ENCODE measurements around the gene TMEFF1. TPM values are rescaled to one million over a fixed set of nuclear protein-coding genes. Genes with fewer than 3 reads are reported as not detected.

Gene TMEFF1
- total RNA-seq, 2 donors from 2014 or later = 1.7 to 2.7 TPM

DNA sequence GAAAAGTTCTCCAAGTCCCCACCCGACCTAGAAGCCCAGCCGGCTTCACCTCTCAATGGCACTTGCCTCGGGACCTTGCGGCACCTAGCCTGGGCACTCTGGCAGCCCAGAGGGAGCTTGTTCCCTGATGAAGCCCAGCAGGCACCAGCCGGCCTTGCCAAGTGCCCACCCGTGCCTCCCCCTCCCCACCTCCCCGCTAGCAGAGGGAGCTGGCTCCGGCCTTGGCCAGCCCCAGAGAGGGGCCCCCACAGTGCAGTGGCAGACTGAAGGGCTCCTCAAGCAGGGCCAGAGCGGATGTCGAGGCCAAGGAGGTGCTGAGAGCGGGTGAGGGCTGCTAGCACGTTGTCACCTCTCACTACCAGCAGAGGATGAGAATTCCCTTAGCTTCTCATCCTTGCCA is 67.4 kb downstream of the TMEFF1 start:
- no peak for DNase-seq (ENCODE audit: low spot score)
- Histone ChIP-seq H3K36me3 (no peaks in the 10 kb centered on the region), H3K4me1 (replicated peaks) (no peaks in the 10 kb centered on the region), H3K4me3 (no peak overlapping the region), H3K9me3 (no peaks in the 10 kb centered on the region), H3K27me3 (replicated peaks; ENCODE audit: insufficient read depth) (no peaks in the 10 kb centered on the region), H3K27ac (no peak overlapping the region)
- intact Hi-C loops (cut with DNase I) = no loop called here
- WGBS = 94% methylated on average over 10 of the region's 12 CpGs
- TF ChIP-seq POLR2AphosphoS5 (IDR thresholded peaks at IDR 0.05) (no peak), POLR2A (IDR thresholded peaks at IDR 0.05) (no peak)
- TF ChIP-seq, protein P1, sequence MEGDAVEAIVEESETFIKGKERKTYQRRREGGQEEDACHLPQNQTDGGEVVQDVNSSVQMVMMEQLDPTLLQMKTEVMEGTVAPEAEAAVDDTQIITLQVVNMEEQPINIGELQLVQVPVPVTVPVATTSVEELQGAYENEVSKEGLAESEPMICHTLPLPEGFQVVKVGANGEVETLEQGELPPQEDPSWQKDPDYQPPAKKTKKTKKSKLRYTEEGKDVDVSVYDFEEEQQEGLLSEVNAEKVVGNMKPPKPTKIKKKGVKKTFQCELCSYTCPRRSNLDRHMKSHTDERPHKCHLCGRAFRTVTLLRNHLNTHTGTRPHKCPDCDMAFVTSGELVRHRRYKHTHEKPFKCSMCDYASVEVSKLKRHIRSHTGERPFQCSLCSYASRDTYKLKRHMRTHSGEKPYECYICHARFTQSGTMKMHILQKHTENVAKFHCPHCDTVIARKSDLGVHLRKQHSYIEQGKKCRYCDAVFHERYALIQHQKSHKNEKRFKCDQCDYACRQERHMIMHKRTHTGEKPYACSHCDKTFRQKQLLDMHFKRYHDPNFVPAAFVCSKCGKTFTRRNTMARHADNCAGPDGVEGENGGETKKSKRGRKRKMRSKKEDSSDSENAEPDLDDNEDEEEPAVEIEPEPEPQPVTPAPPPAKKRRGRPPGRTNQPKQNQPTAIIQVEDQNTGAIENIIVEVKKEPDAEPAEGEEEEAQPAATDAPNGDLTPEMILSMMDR (IDR thresholded peaks at IDR 0.05) = no peak

DNA sequence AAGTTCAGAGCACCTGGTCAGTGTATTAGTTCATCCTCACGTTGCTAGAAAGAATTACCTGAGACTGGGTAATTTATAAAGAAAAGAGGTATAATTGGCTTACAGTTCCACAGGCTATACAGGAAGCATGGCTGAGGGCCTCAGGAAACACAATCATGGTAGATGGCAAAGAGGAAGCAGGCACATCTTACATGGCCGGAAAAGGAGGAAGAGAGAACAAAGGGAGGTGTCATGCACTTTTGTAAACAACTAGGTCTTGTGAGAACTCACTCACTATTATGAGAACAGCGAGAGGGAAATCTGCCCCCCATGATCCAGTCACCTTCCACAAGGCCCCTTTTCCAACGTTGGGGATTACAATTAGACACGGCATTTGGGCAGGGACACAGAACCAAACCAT is 76.1 kb downstream of the TMEFF1 start:
- Histone ChIP-seq H3K27me3 (replicated peaks; ENCODE audit: insufficient read depth) (no peaks in the 10 kb centered on the region), H3K27ac (no peak overlapping the region), H3K9me3 (no peaks in the 10 kb centered on the region), H3K4me3 (no peak overlapping the region), H3K4me1 (replicated peaks) (no peaks in the 10 kb centered on the region), H3K36me3 (no peaks in the 10 kb centered on the region)
- no peak for DNase-seq (ENCODE audit: low spot score)
- TF ChIP-seq, protein P1 (IDR thresholded peaks at IDR 0.05) = no peak
- TF ChIP-seq POLR2AphosphoS5 (IDR thresholded peaks at IDR 0.05) (no peak), POLR2A (IDR thresholded peaks at IDR 0.05) (no peak)
- intact Hi-C loops (cut with DNase I) = no loop called here
- WGBS = 83% methylated on average over 5 of the region's 5 CpGs

DNA sequence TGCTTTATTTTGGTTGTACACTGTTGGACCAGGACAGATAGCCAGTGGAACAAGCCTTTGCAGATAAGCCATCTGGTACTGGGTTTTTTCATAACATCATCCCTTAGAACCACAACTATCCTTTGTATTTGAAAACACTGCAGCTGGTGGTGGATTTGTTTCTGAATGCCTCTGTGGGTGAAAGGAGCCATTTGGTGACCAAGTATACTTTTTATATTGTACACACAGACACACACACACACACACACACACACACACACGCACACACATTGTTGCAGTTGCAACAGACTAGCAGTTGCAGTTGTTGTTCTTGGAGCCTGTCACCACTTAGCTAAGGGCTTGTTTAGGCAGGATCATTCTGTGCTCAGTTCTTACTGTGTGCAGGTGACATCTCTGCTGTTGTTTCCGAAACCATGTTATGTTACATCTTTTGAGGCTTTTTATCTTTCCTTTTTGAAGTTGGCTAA is 82.0 kb downstream of the TMEFF1 start:
- TF ChIP-seq, protein P1 (IDR thresholded peaks at IDR 0.05) = no peak
- TF ChIP-seq POLR2A (IDR thresholded peaks at IDR 0.05) (no peak), POLR2AphosphoS5 (IDR thresholded peaks at IDR 0.05) (no peak)
- DNase-seq (ENCODE audit: low spot score) = no peak
- no peaks in the 10 kb centered on the region for H3K4me1 ChIP-seq (replicated peaks)

DNA sequence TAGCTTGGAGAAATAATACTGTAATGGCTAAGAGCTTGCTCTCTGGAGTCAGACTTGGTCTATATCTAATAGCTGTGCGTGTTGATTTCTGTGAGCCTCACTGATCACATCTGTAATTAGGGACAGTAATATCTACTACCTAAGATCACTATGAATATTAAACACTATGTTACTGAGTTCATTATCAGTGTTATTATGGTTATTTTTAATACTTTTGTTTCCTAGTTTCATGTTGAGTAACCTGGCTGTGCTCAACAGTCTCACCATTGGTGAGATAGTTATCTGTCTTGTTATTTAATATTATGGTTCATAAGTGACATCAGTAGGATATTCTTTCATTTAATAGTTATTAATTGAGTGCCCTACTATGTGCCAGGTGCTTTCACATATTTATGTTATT is 82.5 kb downstream of the TMEFF1 start:
- TF ChIP-seq, protein P1 (IDR thresholded peaks at IDR 0.05) = no peak
- no peak for TF ChIP-seq POLR2AphosphoS5 (IDR thresholded peaks at IDR 0.05)
- TF ChIP-seq POLR2A (IDR thresholded peaks at IDR 0.05) = no peak
- Histone ChIP-seq H3K4me3 (no peak overlapping the region), H3K27ac (no peak overlapping the region), H3K36me3 (no peaks in the 10 kb centered on the region), H3K9me3 (no peaks in the 10 kb centered on the region), H3K4me1 (replicated peaks) (no peaks in the 10 kb centered on the region), H3K27me3 (replicated peaks; ENCODE audit: insufficient read depth) (no peaks in the 10 kb centered on the region)
- no peak for DNase-seq (ENCODE audit: low spot score)
- WGBS = 95% methylated on average over 1 of the region's 1 CpG
- intact Hi-C loops (cut with DNase I) = no loop called here

More for the DNA sequence above, 82.0 kb downstream of the TMEFF1 start:
- Histone ChIP-seq H3K27me3 (replicated peaks; ENCODE audit: insufficient read depth) (no peaks in the 10 kb centered on the region), H3K4me3 (no peak overlapping the region), H3K36me3 (no peaks in the 10 kb centered on the region), H3K9me3 (no peaks in the 10 kb centered on the region), H3K27ac (no peak overlapping the region)
- intact Hi-C loops (cut with DNase I) = no loop called here
- 63% methylated on average over 2 of the region's 2 CpGs for WGBS

DNA sequence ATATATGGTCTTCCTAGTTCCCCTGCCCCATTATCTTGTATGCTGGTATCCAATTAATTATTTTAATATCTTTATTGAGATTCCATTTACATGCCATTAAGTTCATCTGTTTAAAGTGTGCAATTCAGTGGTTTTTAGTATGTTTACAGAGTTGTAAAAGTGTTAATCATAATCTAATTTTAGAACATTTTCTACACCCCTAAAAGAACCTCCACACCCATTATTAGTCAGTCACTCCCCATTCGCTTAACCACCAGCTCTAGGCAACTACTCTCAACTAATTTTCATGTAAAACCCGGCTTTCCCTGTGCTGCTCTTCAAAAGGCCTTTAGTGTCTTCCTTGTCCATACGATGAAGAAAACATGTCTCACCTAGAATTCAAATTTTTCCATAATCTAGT is 84.1 kb downstream of the TMEFF1 start:
- no peaks in the 10 kb centered on the region for H3K27me3 ChIP-seq (replicated peaks; ENCODE audit: insufficient read depth)
- H3K9me3 ChIP-seq = no peaks in the 10 kb centered on the region
- H3K4me1 ChIP-seq (replicated peaks) = no peaks in the 10 kb centered on the region
- no peak overlapping the region for H3K27ac ChIP-seq
- TF ChIP-seq POLR2AphosphoS5 (IDR thresholded peaks at IDR 0.05) (no peak), POLR2A (IDR thresholded peaks at IDR 0.05) (no peak)
- TF ChIP-seq, protein P1 (IDR thresholded peaks at IDR 0.05) = no peak
- no peak overlapping the region for H3K4me3 ChIP-seq
- WGBS = 96% methylated on average over 3 of the region's 3 CpGs
- H3K36me3 ChIP-seq = no peaks in the 10 kb centered on the region
- intact Hi-C loops (cut with DNase I) = no loop called here
- no peak for DNase-seq (ENCODE audit: low spot score)

All from prostate gland (tissue), 2 donors.